ENCODE measurements around the gene ACIN1.
"Not testable (repeated sequence)": the region's sequence is repeated elsewhere in the genome, so short reads cannot be mapped to it uniquely, and the experiment has no call there.

- TF ChIP-seq CTCF (conservative IDR thresholded peaks at IDR 0.05 in 1 of 2, IDR thresholded peaks at IDR 0.05 in 1 of 2; ENCODE audit: low read depth in 1 of 2, low read length in 2 of 2); EZH2 (IDR thresholded peaks at IDR 0.05; ENCODE audit: low read length, missing control alignments): not testable (repeated sequence)
Observed at GRCh38 chr14:23108169-23108568, 13.2 kb upstream of the ACIN1 start.

Measured in fibroblast of lung (primary cell).